GM19397 (cell line): Measurements from ENCODE around the gene TBL1X.
"Not testable (repeated sequence)": the region's sequence is repeated elsewhere in the genome, so short reads cannot be mapped to it uniquely, and the experiment has no call there.

Source experiments
- ATAC-seq: cut with Tn5 transposase; IDR thresholded peaks from one replicate; pipeline ENCODE4 v1.9.1; 2021; ENCODE audit warnings: mild to moderate bottlenecking, moderate library complexity; ENCODE audit not compliant: unreplicated experiment

TBL1X gene

GRCh38 chrX:9458516-9459078 is 6.3 kb upstream of the TBL1X start:
- ATAC-seq = no peak

GRCh38 chrX:9459186-9459748 is 5.6 kb upstream of the TBL1X start:
- no peak for ATAC-seq

- ATAC-seq = no peak
Observed at GRCh38 chrX:9461087-9461486, 3.8 kb upstream of the TBL1X start.

GRCh38 chrX:9462456-9462855 is 2.4 kb upstream of the TBL1X start:
- no peak for ATAC-seq

- peak; percentile 25 for ATAC-seq
Observed at GRCh38 chrX:9465380-9466123, 694 bp downstream of the TBL1X start.

GRCh38 chrX:9466124-9466495 is 1.3 kb downstream of the TBL1X start:
- no peak for ATAC-seq

- no peak for ATAC-seq
Observed at GRCh38 chrX:9466736-9467135, 1.9 kb downstream of the TBL1X start.

GRCh38 chrX:9467146-9467545 is 2.3 kb downstream of the TBL1X start:
- no peak for ATAC-seq

GRCh38 chrX:9467751-9468150 is 2.9 kb downstream of the TBL1X start:
- no peak for ATAC-seq

- no peak for ATAC-seq
Observed at GRCh38 chrX:9471571-9471985, 6.7 kb downstream of the TBL1X start.

- no peak for ATAC-seq
Observed at GRCh38 chrX:9473708-9474107, 8.8 kb downstream of the TBL1X start.

- not testable (repeated sequence) for ATAC-seq
Observed at GRCh38 chrX:9475417-9475816, 10.6 kb downstream of the TBL1X start.

GRCh38 chrX:9475984-9476383 is 11.1 kb downstream of the TBL1X start:
- ATAC-seq = no peak

GRCh38 chrX:9476810-9477575 is 12.1 kb downstream of the TBL1X start:
- ATAC-seq = no peak

- no peak for ATAC-seq
Observed at GRCh38 chrX:9482408-9482807, 17.6 kb downstream of the TBL1X start.

- no peak for ATAC-seq
Observed at GRCh38 chrX:9482837-9483236, 18.0 kb downstream of the TBL1X start.

- ATAC-seq = no peak
Observed at GRCh38 chrX:9483376-9483775, 18.5 kb downstream of the TBL1X start.

GRCh38 chrX:9486786-9487387 is 22.0 kb downstream of the TBL1X start:
- no peak for ATAC-seq

- no peak for ATAC-seq
Observed at GRCh38 chrX:9488586-9488985, 23.7 kb downstream of the TBL1X start.

- ATAC-seq = no peak
Observed at GRCh38 chrX:9489234-9489633, 24.4 kb downstream of the TBL1X start.

GRCh38 chrX:9492901-9493300 is 28.0 kb downstream of the TBL1X start:
- no peak for ATAC-seq
